AG09309 (cell line): ENCODE results near the gene GNAZ.

ENCODE experiments used
- DNase-seq: peaks from one replicate; pipeline ENCODE4 v3.0.0-alpha.2; 2010; ENCODE audit warnings: low read depth
- H3K4me3 ChIP-seq: 2 replicates; pipeline ENCODE4 v1.5.1; 2011; ENCODE audit warnings: mild to moderate bottlenecking, low read depth, low read length, moderate library complexity; ENCODE audit not compliant: control insufficient read depth
- TF ChIP-seq, protein P1 (sequence below): IDR thresholded peaks from 2 replicates; pipeline ENCODE4 v1.5.1; 2011; ENCODE audit warnings: mild to moderate bottlenecking, low read depth, low read length, inconsistent platforms; ENCODE audit not compliant: insufficient read depth, control insufficient read depth; ENCODE audit errors: missing control alignments

GNAZ gene

DNA sequence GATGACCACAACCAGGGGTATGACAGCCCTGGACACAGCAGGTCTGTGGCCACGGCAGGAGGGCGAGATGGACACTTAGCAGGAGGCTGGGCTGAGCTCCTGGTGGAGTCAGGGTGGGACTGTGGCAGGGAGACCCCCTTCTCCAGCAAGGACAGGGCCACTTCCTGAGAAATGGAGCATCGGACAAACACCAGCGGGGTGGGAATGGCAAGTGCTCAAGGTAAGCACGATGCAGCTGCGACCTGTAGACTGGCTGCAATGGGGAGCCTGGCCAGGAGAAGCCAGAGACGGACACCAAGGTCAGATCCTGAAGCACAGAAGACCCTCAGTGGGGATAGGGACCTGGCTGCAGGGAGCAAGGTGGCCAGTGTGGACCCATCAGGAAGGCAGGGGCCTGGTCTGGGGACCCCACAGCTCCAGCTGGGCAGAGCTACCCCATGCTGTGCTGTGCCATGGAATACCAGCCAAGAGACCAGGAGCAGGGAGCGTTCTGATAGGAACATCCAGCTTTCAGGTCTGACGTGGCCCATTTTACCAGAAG lies 42.2 kb downstream of the GNAZ start:
- no peak overlapping the region for H3K4me3 ChIP-seq
- no peak for DNase-seq
- TF ChIP-seq, protein P1, sequence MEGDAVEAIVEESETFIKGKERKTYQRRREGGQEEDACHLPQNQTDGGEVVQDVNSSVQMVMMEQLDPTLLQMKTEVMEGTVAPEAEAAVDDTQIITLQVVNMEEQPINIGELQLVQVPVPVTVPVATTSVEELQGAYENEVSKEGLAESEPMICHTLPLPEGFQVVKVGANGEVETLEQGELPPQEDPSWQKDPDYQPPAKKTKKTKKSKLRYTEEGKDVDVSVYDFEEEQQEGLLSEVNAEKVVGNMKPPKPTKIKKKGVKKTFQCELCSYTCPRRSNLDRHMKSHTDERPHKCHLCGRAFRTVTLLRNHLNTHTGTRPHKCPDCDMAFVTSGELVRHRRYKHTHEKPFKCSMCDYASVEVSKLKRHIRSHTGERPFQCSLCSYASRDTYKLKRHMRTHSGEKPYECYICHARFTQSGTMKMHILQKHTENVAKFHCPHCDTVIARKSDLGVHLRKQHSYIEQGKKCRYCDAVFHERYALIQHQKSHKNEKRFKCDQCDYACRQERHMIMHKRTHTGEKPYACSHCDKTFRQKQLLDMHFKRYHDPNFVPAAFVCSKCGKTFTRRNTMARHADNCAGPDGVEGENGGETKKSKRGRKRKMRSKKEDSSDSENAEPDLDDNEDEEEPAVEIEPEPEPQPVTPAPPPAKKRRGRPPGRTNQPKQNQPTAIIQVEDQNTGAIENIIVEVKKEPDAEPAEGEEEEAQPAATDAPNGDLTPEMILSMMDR: no peak

GRCh38 chr22:23113067-23113846 lies 42.9 kb downstream of the GNAZ start:
- no peak overlapping the region for H3K4me3 ChIP-seq
- TF ChIP-seq, protein P1: no peak
- no peak for DNase-seq

- TF ChIP-seq, protein P1: no peak
- H3K4me3 ChIP-seq: no peak overlapping the region
- DNase-seq: no peak
Observed at GRCh38 chr22:23113847-23114720, 43.8 kb downstream of the GNAZ start.

DNA sequence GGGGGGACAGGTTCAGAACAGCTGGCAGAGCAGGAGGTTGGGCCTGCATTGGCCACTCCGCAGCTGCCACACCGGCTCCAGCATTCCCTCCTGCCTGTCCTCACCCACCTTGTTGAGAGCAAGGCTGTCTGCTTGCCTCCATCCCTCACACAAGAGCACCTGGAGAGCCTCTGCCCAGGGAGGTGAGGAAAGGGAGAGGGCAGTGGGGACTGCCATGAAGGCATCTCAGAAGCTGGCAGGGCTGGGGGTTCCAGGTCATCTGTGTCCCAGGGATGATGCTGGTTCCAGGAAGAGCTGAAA lies 44.4 kb downstream of the GNAZ start:
- H3K4me3 ChIP-seq: no peak overlapping the region
- TF ChIP-seq, protein P1: no peak
- DNase-seq: no peak

DNA sequence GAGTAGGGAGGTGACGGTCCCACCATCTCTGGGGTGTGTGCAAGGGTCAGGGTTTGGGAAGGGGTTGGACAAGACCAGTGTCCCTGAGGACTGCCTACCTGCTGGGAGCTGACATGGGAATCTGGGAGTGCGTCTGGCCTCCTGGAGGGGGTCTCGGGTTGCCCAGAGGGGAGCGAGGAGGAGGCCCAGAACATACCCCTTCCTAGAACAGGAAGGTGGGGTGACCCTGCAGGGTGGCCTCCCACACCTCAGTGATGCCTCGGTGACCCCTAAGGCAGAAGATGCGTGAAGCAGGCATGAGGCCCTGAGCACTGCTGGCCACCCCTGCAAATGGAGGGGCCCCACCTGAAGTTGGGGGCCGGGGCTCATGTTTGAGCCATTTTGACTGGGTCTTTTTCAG lies 45.0 kb downstream of the GNAZ start:
- no peak overlapping the region for H3K4me3 ChIP-seq
- TF ChIP-seq, protein P1: no peak
- DNase-seq: no peak

GRCh38 chr22:23115825-23116494 lies 45.6 kb downstream of the GNAZ start:
- no peak for DNase-seq
- H3K4me3 ChIP-seq: no peak overlapping the region
- TF ChIP-seq, protein P1: no peak
